Measurements from ENCODE around the gene CD70. TPM values are rescaled to one million over a fixed set of nuclear protein-coding genes. Genes with fewer than 3 reads are reported as not detected.

Gene CD70
- total and polyA plus RNA-seq, 4 donors: not detected

GRCh38 chr19:6579450-6580178, 11.3 kb downstream of the CD70 start:
- H3K27ac ChIP-seq (ENCODE audit: low read depth in 1 of 2, low read length in 2 of 2): no peak overlapping the region
- TF ChIP-seq, protein P1, sequence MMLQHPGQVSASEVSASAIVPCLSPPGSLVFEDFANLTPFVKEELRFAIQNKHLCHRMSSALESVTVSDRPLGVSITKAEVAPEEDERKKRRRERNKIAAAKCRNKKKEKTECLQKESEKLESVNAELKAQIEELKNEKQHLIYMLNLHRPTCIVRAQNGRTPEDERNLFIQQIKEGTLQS (IDR thresholded peaks at IDR 0.05): no peak
- no peak for TF ChIP-seq FOXA1 (IDR thresholded peaks at IDR 0.05)
- no peak for TF ChIP-seq NR2F2 (IDR thresholded peaks at IDR 0.05)
- no peak for TF ChIP-seq FOXA2 (IDR thresholded peaks at IDR 0.05)
- no peak for TF ChIP-seq TAF1 (conservative IDR thresholded peaks at IDR 0.05)
- TF ChIP-seq, protein P2, sequence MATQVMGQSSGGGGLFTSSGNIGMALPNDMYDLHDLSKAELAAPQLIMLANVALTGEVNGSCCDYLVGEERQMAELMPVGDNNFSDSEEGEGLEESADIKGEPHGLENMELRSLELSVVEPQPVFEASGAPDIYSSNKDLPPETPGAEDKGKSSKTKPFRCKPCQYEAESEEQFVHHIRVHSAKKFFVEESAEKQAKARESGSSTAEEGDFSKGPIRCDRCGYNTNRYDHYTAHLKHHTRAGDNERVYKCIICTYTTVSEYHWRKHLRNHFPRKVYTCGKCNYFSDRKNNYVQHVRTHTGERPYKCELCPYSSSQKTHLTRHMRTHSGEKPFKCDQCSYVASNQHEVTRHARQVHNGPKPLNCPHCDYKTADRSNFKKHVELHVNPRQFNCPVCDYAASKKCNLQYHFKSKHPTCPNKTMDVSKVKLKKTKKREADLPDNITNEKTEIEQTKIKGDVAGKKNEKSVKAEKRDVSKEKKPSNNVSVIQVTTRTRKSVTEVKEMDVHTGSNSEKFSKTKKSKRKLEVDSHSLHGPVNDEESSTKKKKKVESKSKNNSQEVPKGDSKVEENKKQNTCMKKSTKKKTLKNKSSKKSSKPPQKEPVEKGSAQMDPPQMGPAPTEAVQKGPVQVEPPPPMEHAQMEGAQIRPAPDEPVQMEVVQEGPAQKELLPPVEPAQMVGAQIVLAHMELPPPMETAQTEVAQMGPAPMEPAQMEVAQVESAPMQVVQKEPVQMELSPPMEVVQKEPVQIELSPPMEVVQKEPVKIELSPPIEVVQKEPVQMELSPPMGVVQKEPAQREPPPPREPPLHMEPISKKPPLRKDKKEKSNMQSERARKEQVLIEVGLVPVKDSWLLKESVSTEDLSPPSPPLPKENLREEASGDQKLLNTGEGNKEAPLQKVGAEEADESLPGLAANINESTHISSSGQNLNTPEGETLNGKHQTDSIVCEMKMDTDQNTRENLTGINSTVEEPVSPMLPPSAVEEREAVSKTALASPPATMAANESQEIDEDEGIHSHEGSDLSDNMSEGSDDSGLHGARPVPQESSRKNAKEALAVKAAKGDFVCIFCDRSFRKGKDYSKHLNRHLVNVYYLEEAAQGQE (IDR thresholded peaks at IDR 0.05): no peak
- TF ChIP-seq YY1 (IDR thresholded peaks at IDR 0.05): no peak
- TF ChIP-seq, protein P3, sequence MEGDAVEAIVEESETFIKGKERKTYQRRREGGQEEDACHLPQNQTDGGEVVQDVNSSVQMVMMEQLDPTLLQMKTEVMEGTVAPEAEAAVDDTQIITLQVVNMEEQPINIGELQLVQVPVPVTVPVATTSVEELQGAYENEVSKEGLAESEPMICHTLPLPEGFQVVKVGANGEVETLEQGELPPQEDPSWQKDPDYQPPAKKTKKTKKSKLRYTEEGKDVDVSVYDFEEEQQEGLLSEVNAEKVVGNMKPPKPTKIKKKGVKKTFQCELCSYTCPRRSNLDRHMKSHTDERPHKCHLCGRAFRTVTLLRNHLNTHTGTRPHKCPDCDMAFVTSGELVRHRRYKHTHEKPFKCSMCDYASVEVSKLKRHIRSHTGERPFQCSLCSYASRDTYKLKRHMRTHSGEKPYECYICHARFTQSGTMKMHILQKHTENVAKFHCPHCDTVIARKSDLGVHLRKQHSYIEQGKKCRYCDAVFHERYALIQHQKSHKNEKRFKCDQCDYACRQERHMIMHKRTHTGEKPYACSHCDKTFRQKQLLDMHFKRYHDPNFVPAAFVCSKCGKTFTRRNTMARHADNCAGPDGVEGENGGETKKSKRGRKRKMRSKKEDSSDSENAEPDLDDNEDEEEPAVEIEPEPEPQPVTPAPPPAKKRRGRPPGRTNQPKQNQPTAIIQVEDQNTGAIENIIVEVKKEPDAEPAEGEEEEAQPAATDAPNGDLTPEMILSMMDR (IDR thresholded peaks at IDR 0.05; ENCODE audit: low read depth, low read length, missing input control): no peak
- TF ChIP-seq MAX (IDR thresholded peaks at IDR 0.05): no peak
- TF ChIP-seq GABPA (IDR thresholded peaks at IDR 0.05 in 1 of 2, conservative IDR thresholded peaks at IDR 0.05 in 1 of 2): no peak
- H3K36me3 ChIP-seq (ENCODE audit: control insufficient read depth in 4 of 4, insufficient read depth in 3 of 4, low read depth in 1 of 4, low read length in 3 of 4): no peaks in the 10 kb centered on the region
- WGBS: 78% methylated on average over 7 of the region's 7 CpGs
- no peaks in the 10 kb centered on the region for H3K9me3 ChIP-seq (ENCODE audit: control insufficient read depth in 4 of 4, low read length in 3 of 4)
- no peak overlapping the region for H3K9ac ChIP-seq (ENCODE audit: low read depth in 1 of 2, low read length in 2 of 2)
- H3K27me3 ChIP-seq (ENCODE audit: control insufficient read depth in 4 of 4, insufficient read depth in 4 of 4, low read length in 3 of 4): no peaks in the 10 kb centered on the region
- H3K4me1 ChIP-seq (ENCODE audit: control insufficient read depth in 4 of 4, insufficient read depth in 4 of 4, low read length in 3 of 4): no peaks in the 10 kb centered on the region
- no peak for DNase-seq (ENCODE audit: low spot score)
- no peak overlapping the region for H3K4me3 ChIP-seq (ENCODE audit: low read depth in 1 of 3, low read length in 3 of 3)

DNA sequence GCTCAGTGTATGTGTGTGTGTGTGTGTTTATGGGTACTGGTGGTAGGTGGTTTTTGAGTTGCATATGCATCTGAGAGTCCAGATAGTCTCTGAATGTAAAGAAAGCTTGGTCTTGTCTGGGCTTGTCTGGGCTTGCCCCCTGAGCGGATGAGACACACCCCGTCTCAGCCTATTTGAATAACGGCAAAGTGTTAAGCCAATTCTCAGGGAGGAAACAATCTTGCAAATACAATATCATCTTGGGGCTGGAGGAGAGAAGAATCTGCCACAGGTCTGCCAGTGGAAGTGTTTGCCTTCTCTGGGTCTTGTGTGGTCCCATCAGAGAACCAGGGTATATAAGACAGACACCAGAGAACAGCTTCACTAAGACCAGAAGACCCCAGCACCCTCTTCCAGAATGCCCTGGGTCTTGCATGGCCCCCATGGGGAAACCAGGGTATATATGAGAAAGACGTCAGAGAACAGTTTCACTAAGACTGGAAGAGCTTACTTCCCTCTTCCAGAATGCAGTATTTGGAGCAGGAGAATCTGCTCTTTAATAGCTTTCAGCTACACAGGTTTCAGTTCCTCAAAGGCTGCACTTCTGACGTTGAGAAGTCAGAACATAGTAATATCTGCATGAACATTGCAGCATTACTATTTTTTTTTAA, 13.3 kb downstream of the CD70 start:
- no peak overlapping the region for H3K9ac ChIP-seq (ENCODE audit: low read depth in 1 of 2, low read length in 2 of 2)
- H3K4me3 ChIP-seq (ENCODE audit: low read depth in 1 of 3, low read length in 3 of 3): no peak overlapping the region
- H3K27ac ChIP-seq (ENCODE audit: low read depth in 1 of 2, low read length in 2 of 2): no peak overlapping the region
- H3K4me1 ChIP-seq (ENCODE audit: control insufficient read depth in 4 of 4, insufficient read depth in 4 of 4, low read length in 3 of 4): no peaks in the 10 kb centered on the region
- no peaks in the 10 kb centered on the region for H3K27me3 ChIP-seq (ENCODE audit: control insufficient read depth in 4 of 4, insufficient read depth in 4 of 4, low read length in 3 of 4)
- DNase-seq (ENCODE audit: low spot score): no peak
- TF ChIP-seq TAF1 (conservative IDR thresholded peaks at IDR 0.05) (no peak), MAX (IDR thresholded peaks at IDR 0.05) (no peak), ZBTB33 (IDR thresholded peaks at IDR 0.05) (no peak)
- H3K9me3 ChIP-seq (ENCODE audit: control insufficient read depth in 4 of 4, low read length in 3 of 4): no peaks in the 10 kb centered on the region
- no peaks in the 10 kb centered on the region for H3K36me3 ChIP-seq (ENCODE audit: control insufficient read depth in 4 of 4, insufficient read depth in 3 of 4, low read depth in 1 of 4, low read length in 3 of 4)
- 63% methylated on average over 5 of the region's 5 CpGs for WGBS

Data from liver (tissue), 9 donors.